Hippocampal formation (tissue), 2 donors: ENCODE data around the gene RPL29.

Experiments
- DNase-seq, 2 donors: peaks; one replicate each; lab custom pipeline; 2025; lab: John Stamatoyannopoulos, UW

The RPL29 gene

GRCh38 chr3:51945926-51946705 lies 49.6 kb downstream of the RPL29 start:
- DNase-seq: no peak

- DNase-seq: no peak
Observed at GRCh38 chr3:51945031-51945840, 50.5 kb downstream of the RPL29 start.

GRCh38 chr3:51944451-51945021 lies 51.2 kb downstream of the RPL29 start:
- DNase-seq: no peak
